K562 (cell line): Measurements from ENCODE around the gene FBXO17. TPM values are rescaled to one million over a fixed set of nuclear protein-coding genes. Genes with fewer than 3 reads are reported as not detected.

Experiments used
- ARNT ChIP-seq, 2 experiments: fragments of 450-650 bp; IDR thresholded peaks; 2 replicates each; pipeline ENCODE4 v1.6.1; 2016; ENCODE audit warnings: mild to moderate bottlenecking in 1 of 2
- ATF1 ChIP-seq, 2 experiments: fragments of 450-650 bp in 1 of 2; IDR thresholded peaks; 2 replicates each; pipeline ENCODE4 v1.6.1; 2016; ENCODE audit warnings: missing compliant biosample characterization in 1 of 2, missing genetic modification characterization in 1 of 2
- KDM1A ChIP-seq, 2 experiments: fragments of 450-650 bp; IDR thresholded peaks; 2 replicates each; pipeline ENCODE4 v1.6.1; 2016; ENCODE audit warnings: mild to moderate bottlenecking in 2 of 2
- POLR2H ChIP-seq: IDR thresholded peaks from 2 replicates; pipeline ENCODE4 v1.6.1; 2016; ENCODE audit warnings: missing genetic modification characterization, low read depth, mild to moderate bottlenecking, control low read depth, missing compliant biosample characterization, moderate library complexity
- RBBP5 ChIP-seq: fragments of 200-600 bp; sonication (generic); IDR thresholded peaks from 2 replicates; pipeline ENCODE4 v1.6.1; 2012; ENCODE audit warnings: borderline replicate concordance, mild to moderate bottlenecking, low read length, control low read depth, inconsistent platforms; ENCODE audit not compliant: insufficient read depth, poor library complexity, severe bottlenecking
- SMARCE1 ChIP-seq: fragments of 450-650 bp; IDR thresholded peaks from 2 replicates; pipeline ENCODE4 v1.7.1; 2016; ENCODE audit warnings: mild to moderate bottlenecking
- SRSF9 ChIP-seq: fragments of 200-400 bp; formaldehyde crosslinking; IDR thresholded peaks from 2 replicates; pipeline ENCODE4 v1.6.1; 2017; ENCODE audit warnings: low read depth, low read length, borderline replicate concordance
- TBP ChIP-seq: optimal IDR thresholded peaks from 2 replicates; pipeline ENCODE3; 2011; ENCODE audit warnings: low read depth, low read length, improper control_type of control experiment
- TFAM ChIP-seq: fragments of 250-450 bp; sonication (Bioruptor Pico); conservative IDR thresholded peaks from 2 replicates; pipeline ENCODE4 v1.5.0; 2021; ENCODE audit warnings: mild to moderate bottlenecking, moderate library complexity
- polyA plus RNA-seq, 8 experiments: library from polyadenylated mRNA; depleted of rRNA in 4 of 8; stranded (reverse) in 5 of 8; unstranded in 3 of 8; fragments of >200 nt; fragmentation: Nextera tagmentation in 2 of 8; fragmentation: Illumina TruSeq in 1 of 8; extraction: Ambion mirVana in 2 of 8; extraction: Trizol in 1 of 8; gene quantifications; 2 replicates each; pipeline versions ENCODE4 v1.2.1 to v1.2.3, GENCODE V29; 2011 to 2014; ENCODE audit warnings: inconsistent platforms in 1 of 8, missing spikeins in 1 of 8
- total RNA-seq, 7 experiments: library from RNA; depleted of rRNA in 6 of 7; stranded (reverse); fragments of >200 nt in 6 of 7; fragmentation: Illumina TruSeq in 2 of 7; extraction: Trizol in 2 of 7; gene quantifications; 2 replicates each; pipeline versions ENCODE4 v1.2.1 to v1.2.3, GENCODE V29; 2011 to 2021; ENCODE audit warnings: low replicate concordance in 1 of 7
- TF ChIP-seq, protein P1 (sequence below), 2 experiments: fragments of 450-650 bp in 1 of 2; sonication (generic) in 1 of 2; formaldehyde crosslinking in 1 of 2; IDR thresholded peaks; 2 replicates each; pipeline versions ENCODE4 v1.7.1 to v1.9.0; 2016 to 2022; ENCODE audit warnings: inconsistent platforms in 1 of 2, mild to moderate bottlenecking in 1 of 2, missing genetic modification reagents in 1 of 2
- TF ChIP-seq, protein P2 (sequence below): fragments of 450-650 bp; formaldehyde crosslinking; IDR thresholded peaks from 2 replicates; pipeline ENCODE4 v1.4.0; 2020; ENCODE audit warnings: mild to moderate bottlenecking, mixed read lengths
- TF ChIP-seq, protein P3 (sequence below), 3 experiments: IDR thresholded peaks in 2 of 3; conservative IDR thresholded peaks in 1 of 3; 2 replicates each; pipeline ENCODE4 v1.5.1; 2011 to 2012; ENCODE audit warnings: low read length in 3 of 3, mild to moderate bottlenecking in 3 of 3, control low read depth in 2 of 3, improper control_type of control experiment in 1 of 3, inconsistent platforms in 1 of 3, low read depth in 1 of 3, mixed read lengths in 1 of 3, moderate library complexity in 1 of 3; ENCODE audit not compliant: insufficient read depth in 2 of 3
- TF ChIP-seq, protein P4 (sequence below): sonication (generic); formaldehyde crosslinking; IDR thresholded peaks from 2 replicates; pipeline ENCODE4 v1.5.0; 2020; ENCODE audit warnings: missing genetic modification reagents

Gene FBXO17
- total and polyA plus RNA-seq, 9 of the 15 experiments (the other 6 are each of a cell fraction or from before 2014, with no cell fraction given), result 4.1 to 27.1 (median 19.0) TPM

DNA sequence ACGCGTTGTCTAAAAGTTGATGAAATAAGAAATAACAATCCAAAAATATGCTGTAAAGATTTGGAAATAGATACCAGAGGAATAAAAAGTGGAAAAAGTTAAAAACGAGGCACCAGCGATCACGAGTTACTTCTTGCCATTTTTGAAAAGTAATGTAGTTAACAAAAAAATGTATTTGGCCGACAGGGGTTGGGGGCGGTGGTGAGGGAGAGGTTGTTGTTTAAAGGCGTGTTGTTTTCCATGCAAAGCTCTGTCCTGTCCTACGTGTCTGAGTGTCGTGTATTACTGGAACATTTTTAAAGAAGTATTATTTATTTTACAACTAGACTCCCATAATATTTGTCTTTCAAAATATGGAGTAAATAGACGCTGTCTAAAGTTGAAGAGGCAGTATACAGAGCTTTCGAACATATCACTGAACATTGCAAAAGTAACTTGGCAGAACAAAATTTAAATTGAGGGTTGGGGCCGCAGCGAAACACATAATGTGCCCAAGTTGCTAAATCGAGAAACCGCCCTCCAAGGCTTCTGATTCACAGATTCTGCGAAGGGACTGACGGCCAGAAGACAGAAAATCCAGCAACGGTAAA is 823 bp downstream of the FBXO17 start (continued):
- TF ChIP-seq, protein P1, sequence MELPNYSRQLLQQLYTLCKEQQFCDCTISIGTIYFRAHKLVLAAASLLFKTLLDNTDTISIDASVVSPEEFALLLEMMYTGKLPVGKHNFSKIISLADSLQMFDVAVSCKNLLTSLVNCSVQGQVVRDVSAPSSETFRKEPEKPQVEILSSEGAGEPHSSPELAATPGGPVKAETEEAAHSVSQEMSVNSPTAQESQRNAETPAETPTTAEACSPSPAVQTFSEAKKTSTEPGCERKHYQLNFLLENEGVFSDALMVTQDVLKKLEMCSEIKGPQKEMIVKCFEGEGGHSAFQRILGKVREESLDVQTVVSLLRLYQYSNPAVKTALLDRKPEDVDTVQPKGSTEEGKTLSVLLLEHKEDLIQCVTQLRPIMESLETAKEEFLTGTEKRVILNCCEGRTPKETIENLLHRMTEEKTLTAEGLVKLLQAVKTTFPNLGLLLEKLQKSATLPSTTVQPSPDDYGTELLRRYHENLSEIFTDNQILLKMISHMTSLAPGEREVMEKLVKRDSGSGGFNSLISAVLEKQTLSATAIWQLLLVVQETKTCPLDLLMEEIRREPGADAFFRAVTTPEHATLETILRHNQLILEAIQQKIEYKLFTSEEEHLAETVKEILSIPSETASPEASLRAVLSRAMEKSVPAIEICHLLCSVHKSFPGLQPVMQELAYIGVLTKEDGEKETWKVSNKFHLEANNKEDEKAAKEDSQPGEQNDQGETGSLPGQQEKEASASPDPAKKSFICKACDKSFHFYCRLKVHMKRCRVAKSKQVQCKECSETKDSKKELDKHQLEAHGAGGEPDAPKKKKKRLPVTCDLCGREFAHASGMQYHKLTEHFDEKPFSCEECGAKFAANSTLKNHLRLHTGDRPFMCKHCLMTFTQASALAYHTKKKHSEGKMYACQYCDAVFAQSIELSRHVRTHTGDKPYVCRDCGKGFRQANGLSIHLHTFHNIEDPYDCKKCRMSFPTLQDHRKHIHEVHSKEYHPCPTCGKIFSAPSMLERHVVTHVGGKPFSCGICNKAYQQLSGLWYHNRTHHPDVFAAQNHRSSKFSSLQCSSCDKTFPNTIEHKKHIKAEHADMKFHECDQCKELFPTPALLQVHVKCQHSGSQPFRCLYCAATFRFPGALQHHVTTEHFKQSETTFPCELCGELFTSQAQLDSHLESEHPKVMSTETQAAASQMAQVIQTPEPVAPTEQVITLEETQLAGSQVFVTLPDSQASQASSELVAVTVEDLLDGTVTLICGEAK (IDR thresholded peaks at IDR 0.05), result peak; percentile 56; the same call in 1 of the 2 replicates
- TF ChIP-seq, protein P1 (CRISPR knock-in tag; IDR thresholded peaks at IDR 0.05), result no peak
- TF ChIP-seq ARNT (IDR thresholded peaks at IDR 0.05) (0 out of 4 replicates have a peak, but pooled peaks of 1 of the 2 experiments have one; percentile 31), TBP (peak; percentile 19), KDM1A (IDR thresholded peaks at IDR 0.05) (no peak), SRSF9 (no peak), POLR2H (tag) (peak; percentile 24; the same call in 1 of the 2 replicates), RBBP5 (peak; percentile 54), ATF1 (CRISPR knock-in tag; IDR thresholded peaks at IDR 0.05) (no peak), ATF1 (tag; IDR thresholded peaks at IDR 0.05) (peak; percentile 40; the same call in 1 of the 2 replicates), SMARCE1 (0 out of 2 replicates have a peak, but pooled peaks have one; percentile 9), TFAM (CRISPR knock-in tag) (no peak)
- TF ChIP-seq, protein P2, sequence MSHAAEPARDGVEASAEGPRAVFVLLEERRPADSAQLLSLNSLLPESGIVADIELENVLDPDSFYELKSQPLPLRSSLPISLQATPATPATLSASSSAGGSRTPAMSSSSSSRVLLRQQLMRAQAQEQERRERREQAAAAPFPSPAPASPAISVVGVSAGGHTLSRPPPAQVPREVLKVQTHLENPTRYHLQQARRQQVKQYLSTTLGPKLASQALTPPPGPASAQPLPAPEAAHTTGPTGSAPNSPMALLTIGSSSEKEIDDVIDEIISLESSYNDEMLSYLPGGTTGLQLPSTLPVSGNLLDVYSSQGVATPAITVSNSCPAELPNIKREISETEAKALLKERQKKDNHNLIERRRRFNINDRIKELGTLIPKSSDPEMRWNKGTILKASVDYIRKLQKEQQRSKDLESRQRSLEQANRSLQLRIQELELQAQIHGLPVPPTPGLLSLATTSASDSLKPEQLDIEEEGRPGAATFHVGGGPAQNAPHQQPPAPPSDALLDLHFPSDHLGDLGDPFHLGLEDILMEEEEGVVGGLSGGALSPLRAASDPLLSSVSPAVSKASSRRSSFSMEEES, result peak; percentile 56
- TF ChIP-seq, protein P3, sequence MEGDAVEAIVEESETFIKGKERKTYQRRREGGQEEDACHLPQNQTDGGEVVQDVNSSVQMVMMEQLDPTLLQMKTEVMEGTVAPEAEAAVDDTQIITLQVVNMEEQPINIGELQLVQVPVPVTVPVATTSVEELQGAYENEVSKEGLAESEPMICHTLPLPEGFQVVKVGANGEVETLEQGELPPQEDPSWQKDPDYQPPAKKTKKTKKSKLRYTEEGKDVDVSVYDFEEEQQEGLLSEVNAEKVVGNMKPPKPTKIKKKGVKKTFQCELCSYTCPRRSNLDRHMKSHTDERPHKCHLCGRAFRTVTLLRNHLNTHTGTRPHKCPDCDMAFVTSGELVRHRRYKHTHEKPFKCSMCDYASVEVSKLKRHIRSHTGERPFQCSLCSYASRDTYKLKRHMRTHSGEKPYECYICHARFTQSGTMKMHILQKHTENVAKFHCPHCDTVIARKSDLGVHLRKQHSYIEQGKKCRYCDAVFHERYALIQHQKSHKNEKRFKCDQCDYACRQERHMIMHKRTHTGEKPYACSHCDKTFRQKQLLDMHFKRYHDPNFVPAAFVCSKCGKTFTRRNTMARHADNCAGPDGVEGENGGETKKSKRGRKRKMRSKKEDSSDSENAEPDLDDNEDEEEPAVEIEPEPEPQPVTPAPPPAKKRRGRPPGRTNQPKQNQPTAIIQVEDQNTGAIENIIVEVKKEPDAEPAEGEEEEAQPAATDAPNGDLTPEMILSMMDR (IDR thresholded peaks at IDR 0.05 in 2 of 3, conservative IDR thresholded peaks at IDR 0.05 in 1 of 3; ENCODE audit: insufficient read depth in 2 of 3, low read depth in 1 of 3, low read length in 3 of 3), result peak in 1 of 3 experiments; percentile 12; a peak in 2 of 6 replicates
- TF ChIP-seq, protein P4, sequence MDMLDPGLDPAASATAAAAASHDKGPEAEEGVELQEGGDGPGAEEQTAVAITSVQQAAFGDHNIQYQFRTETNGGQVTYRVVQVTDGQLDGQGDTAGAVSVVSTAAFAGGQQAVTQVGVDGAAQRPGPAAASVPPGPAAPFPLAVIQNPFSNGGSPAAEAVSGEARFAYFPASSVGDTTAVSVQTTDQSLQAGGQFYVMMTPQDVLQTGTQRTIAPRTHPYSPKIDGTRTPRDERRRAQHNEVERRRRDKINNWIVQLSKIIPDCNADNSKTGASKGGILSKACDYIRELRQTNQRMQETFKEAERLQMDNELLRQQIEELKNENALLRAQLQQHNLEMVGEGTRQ, result no peak
